SK-N-SH (cell line): ENCODE results near the gene BRD1. TPM values are rescaled to one million over a fixed set of nuclear protein-coding genes. Genes with fewer than 3 reads are reported as not detected.

ENCODE experiments used
- CTCF ChIA-PET: fragments of 300-600, 350-600 bp; formaldehyde crosslinking; extraction: SDS; loops from one replicate; lab custom pipeline; 2021; lab: Yijun Ruan, JAX
- POLR2A ChIA-PET: fragments of 350-600 bp; sonication (Branson Sonifier 250); formaldehyde crosslinking; extraction: SDS; loops from one replicate; lab custom pipeline; 2020; ENCODE audit warnings: antibody characterized with exemption, inconsistent platforms; lab: Yijun Ruan, JAX
- DNase-seq: peaks from one replicate; pipeline ENCODE4 v3.0.0; 2012
- H2AFZ ChIP-seq: fragments of 200-600 bp; sonication (generic); 2 replicates; pipeline ENCODE4 v1.8.1; 2016; ENCODE audit warnings: antibody characterized with exemption, mild to moderate bottlenecking, low read depth
- H3F3A ChIP-seq: fragments of 200-600 bp; sonication (generic); replicated peaks from 2 replicates; pipeline ENCODE3; 2016; ENCODE audit warnings: antibody characterized with exemption, mild to moderate bottlenecking; ENCODE audit not compliant: insufficient read depth
- H3K27ac ChIP-seq, 2 experiments: fragments of 200-500 bp in 1 of 2; fragments of 200-600 bp in 1 of 2; sonication (Bioruptor generic) in 1 of 2; sonication (generic), shearing (Covaris generic) in 1 of 2; 2 replicates each; pipeline versions ENCODE4 v1.5.1 to v1.6.1; 2014 to 2016; ENCODE audit warnings: low read depth in 2 of 2, inconsistent platforms in 1 of 2, low read length in 1 of 2, mild to moderate bottlenecking in 1 of 2, mixed read lengths in 1 of 2
- H3K27me3 ChIP-seq: fragments of 200-600 bp; sonication (generic), shearing (Covaris generic); 2 replicates; pipeline ENCODE4 v1.6.1; 2016; ENCODE audit warnings: mixed run types; ENCODE audit not compliant: insufficient read depth
- H3K36me3 ChIP-seq, 2 experiments: fragments of 200-500 bp in 1 of 2; fragments of 200-600 bp in 1 of 2; sonication (Bioruptor generic) in 1 of 2; sonication (generic) in 1 of 2; replicated peaks in 1 of 2; 2 replicates each; pipeline versions ENCODE3 to v1.5.1; 2014 to 2016; ENCODE audit warnings: low read length in 1 of 2, mild to moderate bottlenecking in 1 of 2; ENCODE audit not compliant: insufficient read depth in 2 of 2, control insufficient read depth in 1 of 2
- H3K4me1 ChIP-seq, 2 experiments: fragments of 200-500 bp in 1 of 2; fragments of 200-600 bp in 1 of 2; sonication (Bioruptor generic) in 1 of 2; sonication (generic), shearing (Covaris generic) in 1 of 2; 2 replicates each; pipeline versions ENCODE4 v1.5.1 to v1.6.1; 2014 to 2016; ENCODE audit warnings: low read depth in 1 of 2, low read length in 1 of 2, mixed run types in 1 of 2; ENCODE audit not compliant: insufficient read depth in 2 of 2, control insufficient read depth in 1 of 2
- H3K4me2 ChIP-seq: fragments of 200-600 bp; sonication (generic), shearing (Covaris generic); 2 replicates; pipeline ENCODE4 v1.6.1; 2017; ENCODE audit warnings: mixed run types
- H3K4me3 ChIP-seq, 2 experiments: fragments of 200-500 bp in 1 of 2; fragments of 200-600 bp in 1 of 2; sonication (Bioruptor generic) in 1 of 2; sonication (generic), shearing (Covaris generic) in 1 of 2; 2 replicates each; pipeline versions ENCODE4 v1.5.1 to v1.8.1; 2014 to 2016; ENCODE audit warnings: low read depth in 2 of 2, inconsistent platforms in 1 of 2, low read length in 1 of 2, mild to moderate bottlenecking in 1 of 2, mixed read lengths in 1 of 2, moderate library complexity in 1 of 2
- H3K79me2 ChIP-seq: fragments of 200-600 bp; sonication (generic); 2 replicates; pipeline ENCODE4 v1.8.1; 2017; ENCODE audit warnings: mild to moderate bottlenecking; ENCODE audit not compliant: insufficient read depth
- H3K9ac ChIP-seq: fragments of 200-600 bp; sonication (generic); 2 replicates; pipeline ENCODE4 v1.6.1; 2017; ENCODE audit warnings: mixed run types
- H3K9me2 ChIP-seq: fragments of 200-600 bp; sonication (generic); 2 replicates; pipeline ENCODE4 v1.6.1; 2017; ENCODE audit warnings: mixed run types
- H3K9me3 ChIP-seq: fragments of 200-600 bp; sonication (generic); 2 replicates; pipeline ENCODE4 v1.6.1; 2017; ENCODE audit warnings: mixed run types, mild to moderate bottlenecking, moderate library complexity
- H4K20me1 ChIP-seq: fragments of 200-600 bp; sonication (generic); 2 replicates; pipeline ENCODE4 v1.6.1; 2017; ENCODE audit warnings: mild to moderate bottlenecking, mixed run types; ENCODE audit not compliant: insufficient read depth
- CHD2 ChIP-seq: fragments of 150-350 bp; IDR thresholded peaks from 2 replicates; pipeline ENCODE4 v1.6.1; 2018; ENCODE audit warnings: low read length; ENCODE audit not compliant: partially characterized antibody
- CTCF ChIP-seq: fragments of 200-600 bp; sonication (generic); IDR thresholded peaks from 2 replicates; pipeline ENCODE4 v1.6.1; 2017; ENCODE audit warnings: antibody characterized with exemption, mild to moderate bottlenecking, moderate library complexity
- ELF1 ChIP-seq: IDR thresholded peaks from 2 replicates; pipeline ENCODE4 v1.4.0; 2012
- EZH2phosphoT487 ChIP-seq: fragments of 200-600 bp; sonication (generic); IDR thresholded peaks from 2 replicates; pipeline ENCODE4 v1.6.1; 2017; ENCODE audit warnings: low read depth, mixed run types, mild to moderate bottlenecking, antibody characterized with exemption, moderate library complexity, borderline replicate concordance
- FOXJ3 ChIP-seq: sonication (generic); formaldehyde crosslinking; IDR thresholded peaks from 2 replicates; pipeline ENCODE4 v1.5.1; 2020; ENCODE audit warnings: mild to moderate bottlenecking, missing genetic modification reagents
- GATA2 ChIP-seq: sonication (generic); formaldehyde crosslinking; IDR thresholded peaks from 2 replicates; pipeline ENCODE4 v1.5.0; 2020; ENCODE audit warnings: mild to moderate bottlenecking, missing genetic modification reagents
- IRF3 ChIP-seq: fragments of 150-350 bp; IDR thresholded peaks from 2 replicates; pipeline ENCODE4 v1.6.1; 2016; ENCODE audit warnings: mild to moderate bottlenecking, low read depth, low read length
- JUND ChIP-seq: IDR thresholded peaks from 2 replicates; pipeline ENCODE4 v1.4.0; 2012
- MXI1 ChIP-seq: IDR thresholded peaks from 2 replicates; pipeline ENCODE4 v1.6.1; 2012; ENCODE audit warnings: mild to moderate bottlenecking, low read depth, low read length, improper control_type of control experiment
- POLR2AphosphoS5 ChIP-seq: IDR thresholded peaks from 2 replicates; pipeline ENCODE4 v1.6.1; 2012; ENCODE audit warnings: low read depth, low read length
- RAD21 ChIP-seq: IDR thresholded peaks from 2 replicates; pipeline ENCODE4 v1.6.1; 2012; ENCODE audit warnings: mild to moderate bottlenecking, low read length
- RCOR1 ChIP-seq: fragments of 150-350 bp; IDR thresholded peaks from 2 replicates; pipeline ENCODE4 v1.6.1; 2017; ENCODE audit warnings: antibody characterized with exemption, low read length
- REST ChIP-seq: IDR thresholded peaks from 2 replicates; pipeline ENCODE4 v1.6.1; 2012; ENCODE audit warnings: mild to moderate bottlenecking, low read depth, low read length, moderate library complexity
- USF2 ChIP-seq: fragments of 150-350 bp; IDR thresholded peaks from 2 replicates; pipeline ENCODE4 v1.6.1; 2017; ENCODE audit warnings: antibody characterized with exemption, low read length, low read depth, borderline replicate concordance
- YY1 ChIP-seq: IDR thresholded peaks from 2 replicates; pipeline ENCODE4 v1.4.0; 2012; ENCODE audit warnings: low read depth, mild to moderate bottlenecking
- WGBS: methylation state at CpG from one replicate; pipeline ENCODE4 v1.1.6; 2017; ENCODE audit warnings: low lambda C conversion rate; 5-methylcytosine and 5-hydroxymethylcytosine counted together
- polyA plus RNA-seq, 3 experiments: library from polyadenylated mRNA; depleted of rRNA; stranded (reverse); fragments of >200 nt; gene quantifications; 2 replicates each; pipeline ENCODE4 v1.2.3, GENCODE V29; 2012

The BRD1 gene
- polyA plus RNA-seq, 1 of the 3 experiments (the other 2 are of a cell fraction): 10.3 TPM

- Histone ChIP-seq H3K4me3 (no peak overlapping the region), H3K9ac (no peak overlapping the region), H3K4me1 (peaks cover 0 to 1% of the 10 kb centered on the region in 2 experiments; a peak in 1 of 4 replicates), H3K79me2 (peaks cover 89% of the 10 kb centered on the region), H2AFZ (no peak overlapping the region), H3K27ac (no peak overlapping the region), H3K9me2 (no peaks in the 10 kb centered on the region), H4K20me1 (peaks cover 93% of the 10 kb centered on the region), H3F3A (no peaks in the 10 kb centered on the region), H3K4me2 (no peak overlapping the region), H3K9me3 (no peaks in the 10 kb centered on the region), H3K27me3 (no peaks in the 10 kb centered on the region), H3K36me3 (peaks cover 13 to 59% of the 10 kb centered on the region in 2 experiments)
- ChIA-PET CTCF (interaction anchor here (0.7 kb wide), 1 partner anchor 35 kb away, joined by 3 read pairs; no protein-coding TSS in a partner anchor), POLR2A (no interaction called here)
- no peak for DNase-seq
- TF ChIP-seq RCOR1: no peak
- no peak for TF ChIP-seq GATA2 (CRISPR knock-in tag)
- TF ChIP-seq POLR2AphosphoS5: no peak
- TF ChIP-seq IRF3: no peak
- TF ChIP-seq FOXJ3 (CRISPR knock-in tag): no peak
- TF ChIP-seq JUND: no peak
- TF ChIP-seq EZH2phosphoT487: no peak
- TF ChIP-seq REST: no peak
- TF ChIP-seq RAD21: no peak
- no peak for TF ChIP-seq YY1
- TF ChIP-seq CTCF: no peak
- TF ChIP-seq CHD2: no peak
- no peak for TF ChIP-seq USF2
- no peak for TF ChIP-seq MXI1
- no peak for TF ChIP-seq ELF1
- 94% methylated on average over 24 of the region's 29 CpGs for WGBS
Measured at GRCh38 chr22:49800408-49801238, 27.1 kb downstream of the BRD1 start.
